Uterus (tissue), 4 donors: Measurements from ENCODE around the gene INSM1. TPM values are rescaled to one million over a fixed set of nuclear protein-coding genes. Genes with fewer than 3 reads are reported as not detected.

Source experiments
- DNase-seq, 2 donors: peaks; one replicate each; pipeline ENCODE4 v3.0.0-alpha.2; 2019 to 2020
- H3K27ac ChIP-seq, 2 donors: fragments of 200-600 bp; sonication (generic); 1 replicate in 1 of 2; 2 replicates in 1 of 2; pipeline ENCODE4 v1.5.1; 2016 to 2018
- H3K27me3 ChIP-seq, 2 donors: fragments of 200-600 bp; sonication (generic); one replicate each; pipeline ENCODE4 v1.5.1; 2018 to 2019; ENCODE audit warnings: control low read depth in 1 of 2
- H3K36me3 ChIP-seq, 2 donors: fragments of 200-600 bp; sonication (generic); one replicate each; pipeline ENCODE4 v1.5.1; 2019; ENCODE audit warnings: control low read depth in 1 of 2
- H3K4me1 ChIP-seq, 2 donors: fragments of 200-600 bp; sonication (generic); one replicate each; pipeline ENCODE4 v1.5.1; 2018 to 2019; ENCODE audit warnings: control low read depth in 1 of 2
- H3K4me3 ChIP-seq, 2 donors: fragments of 200-600 bp; sonication (generic); 1 replicate in 1 of 2; 2 replicates in 1 of 2; pipeline ENCODE4 v1.5.1; 2018 to 2019; ENCODE audit warnings: mild to moderate bottlenecking in 1 of 2
- H3K9me3 ChIP-seq, 2 donors: fragments of 200-600 bp; sonication (generic); one replicate each; pipeline ENCODE4 v1.5.1; 2019; ENCODE audit warnings: control low read depth in 1 of 2
- POLR2A ChIP-seq, 2 donors: fragments of 450-650 bp; IDR thresholded peaks; one replicate each; pipeline ENCODE4 v1.6.1; 2016; ENCODE audit warnings: antibody characterized with exemption in 2 of 2, mild to moderate bottlenecking in 1 of 2, moderate library complexity in 1 of 2
- intact Hi-C: fragments of 100-400 bp; cut with DNase I; formaldehyde crosslinking; loops from one replicate; pipeline ENCODE4 v1.15.1; 2023; ENCODE audit warnings: low total_unique reads
- total RNA-seq, 4 donors: library from RNA; depleted of rRNA in 3 of 4; stranded (reverse); fragments of >200 nt in 3 of 4; gene quantifications; one replicate each; pipeline versions ENCODE4 v1.1.0 to v1.2.4, GENCODE V29; 2014 to 2023
- TF ChIP-seq, protein P1 (sequence below), 4 experiments: fragments of 200-600 bp in 2 of 4; fragments of 450-650 bp in 2 of 4; sonication (generic) in 2 of 4; IDR thresholded peaks; one replicate each; pipeline ENCODE4 v1.5.1; 2016 to 2019; ENCODE audit warnings: antibody characterized with exemption in 4 of 4, mild to moderate bottlenecking in 2 of 4, moderate library complexity in 1 of 4
- donor health status: DM: yes; HTN: yes; CAD: no.

Gene INSM1
- total RNA-seq, 4 donors from 2014 or later, result not detected

DNA sequence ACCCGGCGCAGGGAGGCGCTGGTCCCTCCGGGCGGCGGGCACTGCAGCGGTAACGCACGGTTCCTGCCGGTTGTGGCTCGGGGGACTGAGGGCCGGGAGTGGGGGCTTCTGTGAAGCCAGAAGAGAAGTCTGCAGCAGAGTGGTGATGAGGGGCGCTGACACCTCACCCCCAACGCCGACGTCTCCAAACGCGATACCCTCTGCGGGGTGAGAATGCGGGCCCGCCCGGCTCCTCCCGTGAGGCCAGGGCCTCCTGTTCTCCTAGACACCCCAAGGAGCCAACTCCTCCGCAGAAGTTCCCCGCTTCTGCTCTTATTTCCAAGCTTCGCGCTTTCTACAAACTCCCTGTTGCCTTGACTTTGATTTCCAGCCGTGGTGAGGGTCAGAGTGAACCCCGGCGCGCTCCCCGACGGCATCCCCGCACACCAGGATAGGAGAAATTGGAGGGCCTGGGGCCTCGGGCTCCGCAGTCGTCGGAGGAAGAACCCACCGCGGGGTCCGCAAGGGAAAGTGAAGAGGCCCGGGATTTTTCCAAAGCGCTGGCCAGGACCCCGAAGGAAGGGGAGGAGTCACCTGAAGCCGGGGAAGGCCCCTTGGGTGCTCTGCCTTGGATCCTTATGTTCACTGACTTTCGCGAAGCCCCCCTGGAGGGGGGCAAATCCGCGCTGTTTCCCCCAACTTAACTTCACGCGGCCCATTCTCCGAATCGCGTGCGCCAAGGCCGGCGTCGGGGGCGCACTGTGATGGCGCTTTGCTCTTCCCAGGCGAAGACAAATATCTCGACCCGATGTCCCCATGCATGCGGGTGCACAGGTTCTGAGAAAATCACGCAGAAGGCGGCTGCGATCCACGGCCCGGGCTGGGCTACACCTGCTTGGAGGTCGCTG, 3.1 kb upstream of the INSM1 start:
- no peaks in the 10 kb centered on the region for H3K36me3 ChIP-seq
- intact Hi-C loops, result no loop called here
- H3K4me3 ChIP-seq, result no peak overlapping the region
- no peak for DNase-seq
- peaks cover 0 to 16% of the 10 kb centered on the region in 2 donors for H3K4me1 ChIP-seq
- no peaks in the 10 kb centered on the region for H3K9me3 ChIP-seq
- peaks cover 6 to 42% of the 10 kb centered on the region in 2 donors for H3K27me3 ChIP-seq
- TF ChIP-seq POLR2A (IDR thresholded peaks at IDR 0.05), result no peak
- no peak overlapping the region for H3K27ac ChIP-seq

GRCh38 chr20:20365480-20366161, 2.3 kb upstream of the INSM1 start:
- Histone ChIP-seq H3K27ac (no peak overlapping the region), H3K4me3 (no peak overlapping the region), H3K9me3 (no peaks in the 10 kb centered on the region), H3K27me3 (peaks cover 6 to 45% of the 10 kb centered on the region in 2 donors), H3K4me1 (peaks cover 0 to 16% of the 10 kb centered on the region in 2 donors), H3K36me3 (no peaks in the 10 kb centered on the region)
- intact Hi-C loops, result no loop called here
- TF ChIP-seq POLR2A (IDR thresholded peaks at IDR 0.05), result no peak
- DNase-seq, result no peak

- Histone ChIP-seq H3K36me3 (no peaks in the 10 kb centered on the region), H3K9me3 (no peaks in the 10 kb centered on the region), H3K4me3 (no peak overlapping the region), H3K4me1 (peaks cover 0 to 16% of the 10 kb centered on the region in 2 donors), H3K27ac (no peak overlapping the region), H3K27me3 (peaks cover 6 to 42% of the 10 kb centered on the region in 2 donors)
- TF ChIP-seq POLR2A (IDR thresholded peaks at IDR 0.05), result no peak
- TF ChIP-seq, protein P1, sequence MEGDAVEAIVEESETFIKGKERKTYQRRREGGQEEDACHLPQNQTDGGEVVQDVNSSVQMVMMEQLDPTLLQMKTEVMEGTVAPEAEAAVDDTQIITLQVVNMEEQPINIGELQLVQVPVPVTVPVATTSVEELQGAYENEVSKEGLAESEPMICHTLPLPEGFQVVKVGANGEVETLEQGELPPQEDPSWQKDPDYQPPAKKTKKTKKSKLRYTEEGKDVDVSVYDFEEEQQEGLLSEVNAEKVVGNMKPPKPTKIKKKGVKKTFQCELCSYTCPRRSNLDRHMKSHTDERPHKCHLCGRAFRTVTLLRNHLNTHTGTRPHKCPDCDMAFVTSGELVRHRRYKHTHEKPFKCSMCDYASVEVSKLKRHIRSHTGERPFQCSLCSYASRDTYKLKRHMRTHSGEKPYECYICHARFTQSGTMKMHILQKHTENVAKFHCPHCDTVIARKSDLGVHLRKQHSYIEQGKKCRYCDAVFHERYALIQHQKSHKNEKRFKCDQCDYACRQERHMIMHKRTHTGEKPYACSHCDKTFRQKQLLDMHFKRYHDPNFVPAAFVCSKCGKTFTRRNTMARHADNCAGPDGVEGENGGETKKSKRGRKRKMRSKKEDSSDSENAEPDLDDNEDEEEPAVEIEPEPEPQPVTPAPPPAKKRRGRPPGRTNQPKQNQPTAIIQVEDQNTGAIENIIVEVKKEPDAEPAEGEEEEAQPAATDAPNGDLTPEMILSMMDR (IDR thresholded peaks at IDR 0.05), result no peak
- intact Hi-C loops, result no loop called here
- DNase-seq, result no peak
These were observed 1.4 kb upstream of the INSM1 start for GRCh38 chr20:20366551-20366875.

DNA sequence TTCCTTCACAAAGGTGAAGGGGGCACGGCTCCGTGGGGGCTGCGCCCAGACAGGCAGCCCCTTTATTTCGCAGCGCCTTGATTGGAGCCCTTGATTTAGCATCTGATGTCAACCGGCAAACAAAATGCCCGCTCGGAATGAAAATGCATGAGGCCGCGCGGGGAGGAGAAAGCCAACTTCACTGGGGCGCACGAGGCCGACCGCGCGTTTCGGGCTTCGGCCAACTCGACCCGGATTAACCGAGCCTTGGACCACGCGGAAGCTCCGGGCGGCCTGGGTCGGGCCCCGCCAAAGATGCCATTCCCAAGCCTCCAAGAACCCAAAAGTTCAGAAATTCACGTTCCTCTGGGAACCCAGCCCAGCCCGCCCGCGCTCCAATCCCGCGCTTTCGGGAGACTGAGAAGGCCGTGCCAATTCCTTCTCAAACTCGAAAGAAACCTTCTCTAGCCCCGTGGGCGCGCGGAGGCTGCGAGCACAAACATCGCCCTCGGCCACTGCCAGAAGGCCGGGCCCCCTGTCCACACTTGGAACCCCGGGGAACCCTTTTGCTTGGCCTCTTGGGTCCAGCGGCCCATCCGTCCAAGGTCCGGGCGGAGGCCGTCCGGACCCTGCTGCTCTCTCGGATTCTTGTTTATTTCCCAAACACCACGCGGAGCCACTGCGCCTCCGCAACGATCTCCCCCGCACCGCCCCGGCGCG, 879 bp upstream of the INSM1 start:
- intact Hi-C loops, result no loop called here
- DNase-seq, result no peak
- Histone ChIP-seq H3K4me1 (peaks cover 0 to 16% of the 10 kb centered on the region in 2 donors), H3K36me3 (no peaks in the 10 kb centered on the region), H3K9me3 (no peaks in the 10 kb centered on the region), H3K27me3 (peaks cover 6 to 43% of the 10 kb centered on the region in 2 donors), H3K4me3 (no peak overlapping the region), H3K27ac (no peak overlapping the region)
- no peak for TF ChIP-seq POLR2A (IDR thresholded peaks at IDR 0.05)
- TF ChIP-seq, protein P1 (IDR thresholded peaks at IDR 0.05), result no peak

- H3K4me1 ChIP-seq, result peaks cover 0 to 16% of the 10 kb centered on the region in 2 donors
- H3K9me3 ChIP-seq, result no peaks in the 10 kb centered on the region
- H3K27ac ChIP-seq, result no peak overlapping the region
- no peaks in the 10 kb centered on the region for H3K36me3 ChIP-seq
- DNase-seq, result no peak
- intact Hi-C loops, result no loop called here
- H3K4me3 ChIP-seq, result no peak overlapping the region
- TF ChIP-seq, protein P1 (IDR thresholded peaks at IDR 0.05), result no peak
- no peak for TF ChIP-seq POLR2A (IDR thresholded peaks at IDR 0.05)
- peaks cover 6 to 43% of the 10 kb centered on the region in 2 donors for H3K27me3 ChIP-seq
These were observed 730 bp downstream of the INSM1 start for GRCh38 chr20:20368418-20369249.
